ENCODE results near the gene LAMA2. TPM values are rescaled to one million over a fixed set of nuclear protein-coding genes. Genes with fewer than 3 reads are reported as not detected.

The LAMA2 gene, protein sequence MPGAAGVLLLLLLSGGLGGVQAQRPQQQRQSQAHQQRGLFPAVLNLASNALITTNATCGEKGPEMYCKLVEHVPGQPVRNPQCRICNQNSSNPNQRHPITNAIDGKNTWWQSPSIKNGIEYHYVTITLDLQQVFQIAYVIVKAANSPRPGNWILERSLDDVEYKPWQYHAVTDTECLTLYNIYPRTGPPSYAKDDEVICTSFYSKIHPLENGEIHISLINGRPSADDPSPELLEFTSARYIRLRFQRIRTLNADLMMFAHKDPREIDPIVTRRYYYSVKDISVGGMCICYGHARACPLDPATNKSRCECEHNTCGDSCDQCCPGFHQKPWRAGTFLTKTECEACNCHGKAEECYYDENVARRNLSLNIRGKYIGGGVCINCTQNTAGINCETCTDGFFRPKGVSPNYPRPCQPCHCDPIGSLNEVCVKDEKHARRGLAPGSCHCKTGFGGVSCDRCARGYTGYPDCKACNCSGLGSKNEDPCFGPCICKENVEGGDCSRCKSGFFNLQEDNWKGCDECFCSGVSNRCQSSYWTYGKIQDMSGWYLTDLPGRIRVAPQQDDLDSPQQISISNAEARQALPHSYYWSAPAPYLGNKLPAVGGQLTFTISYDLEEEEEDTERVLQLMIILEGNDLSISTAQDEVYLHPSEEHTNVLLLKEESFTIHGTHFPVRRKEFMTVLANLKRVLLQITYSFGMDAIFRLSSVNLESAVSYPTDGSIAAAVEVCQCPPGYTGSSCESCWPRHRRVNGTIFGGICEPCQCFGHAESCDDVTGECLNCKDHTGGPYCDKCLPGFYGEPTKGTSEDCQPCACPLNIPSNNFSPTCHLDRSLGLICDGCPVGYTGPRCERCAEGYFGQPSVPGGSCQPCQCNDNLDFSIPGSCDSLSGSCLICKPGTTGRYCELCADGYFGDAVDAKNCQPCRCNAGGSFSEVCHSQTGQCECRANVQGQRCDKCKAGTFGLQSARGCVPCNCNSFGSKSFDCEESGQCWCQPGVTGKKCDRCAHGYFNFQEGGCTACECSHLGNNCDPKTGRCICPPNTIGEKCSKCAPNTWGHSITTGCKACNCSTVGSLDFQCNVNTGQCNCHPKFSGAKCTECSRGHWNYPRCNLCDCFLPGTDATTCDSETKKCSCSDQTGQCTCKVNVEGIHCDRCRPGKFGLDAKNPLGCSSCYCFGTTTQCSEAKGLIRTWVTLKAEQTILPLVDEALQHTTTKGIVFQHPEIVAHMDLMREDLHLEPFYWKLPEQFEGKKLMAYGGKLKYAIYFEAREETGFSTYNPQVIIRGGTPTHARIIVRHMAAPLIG (N-terminal part only)
- 0.21 and 0.24 TPM in 2 replicates for total RNA-seq

DNA sequence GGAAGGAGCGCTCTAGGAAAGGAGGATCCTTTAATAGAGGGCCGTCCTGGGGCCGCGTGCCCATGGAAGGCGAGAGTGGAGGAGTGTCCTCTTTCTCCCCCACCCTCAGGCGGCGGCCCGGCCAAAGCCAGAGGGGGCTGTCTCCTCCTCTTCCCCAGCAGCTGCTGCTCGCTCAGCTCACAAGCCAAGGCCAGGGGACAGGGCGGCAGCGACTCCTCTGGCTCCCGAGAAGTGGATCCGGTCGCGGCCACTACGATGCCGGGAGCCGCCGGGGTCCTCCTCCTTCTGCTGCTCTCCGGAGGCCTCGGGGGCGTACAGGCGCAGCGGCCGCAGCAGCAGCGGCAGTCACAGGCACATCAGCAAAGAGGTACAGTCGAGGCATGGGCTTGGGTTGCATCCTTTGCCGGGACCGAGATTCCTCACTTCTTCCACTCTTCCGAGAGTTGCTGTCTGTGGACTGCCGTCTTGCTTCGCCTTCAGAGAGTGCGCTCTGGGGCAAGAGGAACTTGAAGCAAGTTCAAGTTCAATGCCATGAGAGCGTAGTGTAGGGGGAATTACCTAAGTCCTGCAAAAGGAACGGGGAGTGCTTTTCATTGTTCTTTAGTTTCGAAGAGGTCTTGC is at the start of gene LAMA2:
Gene LAMA2 (plus strand): TSS at position 148 of the 621 bp plus-strand sequence. CDS start 108 bp downstream, at position 256.

